Upper lobe of left lung (tissue), 4 donors: ENCODE results near the gene COL19A1.
"Not testable (repeated sequence)": the region's sequence is repeated elsewhere in the genome, so short reads cannot be mapped to it uniquely, and the experiment has no call there.

ENCODE experiments used
- CTCF ChIP-seq, 6 experiments: fragments of 450-650 bp in 4 of 6; fragments of 200-600 bp in 2 of 6; sonication (generic) in 2 of 6; IDR thresholded peaks; one replicate each; pipeline ENCODE4 v1.5.1; 2016 to 2019; ENCODE audit warnings: antibody characterized with exemption in 6 of 6
- POLR2A ChIP-seq, 4 donors: fragments of 450-650 bp; IDR thresholded peaks; one replicate each; pipeline ENCODE4 v1.5.1; 2016 to 2017; ENCODE audit warnings: antibody characterized with exemption in 4 of 4, mild to moderate bottlenecking in 2 of 4
- POLR2AphosphoS5 ChIP-seq, 2 donors: sonication (generic); formaldehyde crosslinking; IDR thresholded peaks; one replicate each; pipeline ENCODE4 v1.5.1; 2017; ENCODE audit warnings: antibody characterized with exemption in 2 of 2

- not testable (repeated sequence) for TF ChIP-seq CTCF, POLR2AphosphoS5, POLR2A (IDR thresholded peaks at IDR 0.05)
Observed at GRCh38 chr6:70023201-70023600, 156.8 kb downstream of the COL19A1 start.
